Measurements from ENCODE around the gene MAGI2. TPM values are rescaled to one million over a fixed set of nuclear protein-coding genes. Genes with fewer than 3 reads are reported as not detected.

MAGI2 gene
- total RNA-seq, 1 donor from 2014 or later = 5.4 TPM

DNA sequence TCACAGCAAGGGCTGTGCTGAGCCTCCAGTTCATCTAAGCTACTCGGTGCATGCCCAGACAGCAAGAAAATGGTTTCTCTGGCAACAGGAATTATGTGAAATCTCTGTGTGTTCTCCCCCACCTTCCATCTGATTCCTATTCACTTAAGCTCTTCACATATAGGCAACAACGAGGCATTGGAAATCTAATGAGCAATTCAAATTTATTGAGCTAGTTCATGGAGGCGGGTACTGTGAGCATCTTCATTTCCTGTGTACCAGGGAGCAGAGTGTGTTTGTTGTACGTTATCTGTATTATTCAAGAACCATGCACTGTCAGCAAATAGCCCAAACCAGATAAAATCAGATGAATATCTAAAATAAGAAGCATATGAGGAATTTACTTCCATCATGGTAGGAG is 739.1 kb downstream of the MAGI2 start:
- TF ChIP-seq EZH2 (IDR thresholded peaks at IDR 0.05; ENCODE audit: insufficient read depth, low read length) = no peak
- TF ChIP-seq, protein P1, sequence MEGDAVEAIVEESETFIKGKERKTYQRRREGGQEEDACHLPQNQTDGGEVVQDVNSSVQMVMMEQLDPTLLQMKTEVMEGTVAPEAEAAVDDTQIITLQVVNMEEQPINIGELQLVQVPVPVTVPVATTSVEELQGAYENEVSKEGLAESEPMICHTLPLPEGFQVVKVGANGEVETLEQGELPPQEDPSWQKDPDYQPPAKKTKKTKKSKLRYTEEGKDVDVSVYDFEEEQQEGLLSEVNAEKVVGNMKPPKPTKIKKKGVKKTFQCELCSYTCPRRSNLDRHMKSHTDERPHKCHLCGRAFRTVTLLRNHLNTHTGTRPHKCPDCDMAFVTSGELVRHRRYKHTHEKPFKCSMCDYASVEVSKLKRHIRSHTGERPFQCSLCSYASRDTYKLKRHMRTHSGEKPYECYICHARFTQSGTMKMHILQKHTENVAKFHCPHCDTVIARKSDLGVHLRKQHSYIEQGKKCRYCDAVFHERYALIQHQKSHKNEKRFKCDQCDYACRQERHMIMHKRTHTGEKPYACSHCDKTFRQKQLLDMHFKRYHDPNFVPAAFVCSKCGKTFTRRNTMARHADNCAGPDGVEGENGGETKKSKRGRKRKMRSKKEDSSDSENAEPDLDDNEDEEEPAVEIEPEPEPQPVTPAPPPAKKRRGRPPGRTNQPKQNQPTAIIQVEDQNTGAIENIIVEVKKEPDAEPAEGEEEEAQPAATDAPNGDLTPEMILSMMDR (IDR thresholded peaks at IDR 0.05; ENCODE audit: insufficient read depth, low read depth, low read length) = no peak
- no peaks in the 10 kb centered on the region for H3K36me3 Mint-ChIP-seq (ENCODE audit: low read depth, unreplicated experiment)
- no peak for FAIRE-seq
- no peaks in the 10 kb centered on the region for H3K27me3 Mint-ChIP-seq (ENCODE audit: low read depth, unreplicated experiment)
- H2AFZ ChIP-seq (ENCODE audit: low read depth, low read length) = no peak overlapping the region
- no peaks in the 10 kb centered on the region for H3K4me1 ChIP-seq (ENCODE audit: insufficient read depth, low read length)
- no peak overlapping the region for H3K4me3 Mint-ChIP-seq (ENCODE audit: unreplicated experiment)
- no peaks in the 10 kb centered on the region for H3K9me3 ChIP-seq (ENCODE audit: insufficient read depth, low read depth, low read length)
- H3K27ac Mint-ChIP-seq (ENCODE audit: unreplicated experiment) = no peak overlapping the region
- H3K27me3 ChIP-seq (ENCODE audit: insufficient read depth, low read length) = no peaks in the 10 kb centered on the region
- no peak overlapping the region for H3K4me3 ChIP-seq (ENCODE audit: insufficient read depth, low read depth, low read length)
- H4K20me1 ChIP-seq (ENCODE audit: insufficient read depth, low read length) = no peaks in the 10 kb centered on the region
- peaks cover 2% of the 10 kb centered on the region for H3K9me3 Mint-ChIP-seq (ENCODE audit: unreplicated experiment)
- no peaks in the 10 kb centered on the region for H3K36me3 ChIP-seq (ENCODE audit: insufficient read depth, low read length)
- peaks cover 7% of the 10 kb centered on the region for H3K4me1 Mint-ChIP-seq (ENCODE audit: low read depth, unreplicated experiment)
- no peak overlapping the region for H3K9ac ChIP-seq (ENCODE audit: low read length)
- no peak overlapping the region for H3K27ac ChIP-seq (ENCODE audit: low read depth, low read length)
- H3K79me2 ChIP-seq (ENCODE audit: insufficient read depth, low read length) = no peaks in the 10 kb centered on the region
- DNase-seq (ENCODE audit: low read depth) = no peak
- H3K4me2 ChIP-seq (ENCODE audit: low read length) = no peak overlapping the region

DNA sequence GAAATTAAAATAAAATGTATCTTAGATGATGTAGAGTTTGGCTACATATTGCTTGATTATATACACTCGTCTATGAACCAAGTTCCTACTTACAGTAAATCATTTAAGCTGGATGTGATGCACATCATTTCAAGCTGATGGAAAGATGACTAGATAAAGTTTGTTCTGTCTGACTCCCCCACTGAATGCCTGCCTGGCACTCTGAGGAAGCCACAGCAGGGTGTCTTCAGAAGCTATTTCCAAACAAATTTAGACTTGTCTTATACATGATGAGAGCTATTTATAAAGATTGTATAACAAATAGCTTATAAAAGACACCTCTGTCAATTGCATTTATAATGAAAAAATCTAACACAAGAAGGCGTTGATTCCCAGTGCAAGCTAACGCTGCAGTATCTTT is 741.4 kb downstream of the MAGI2 start:
- no peaks in the 10 kb centered on the region for H3K9me3 ChIP-seq (ENCODE audit: insufficient read depth, low read depth, low read length)
- DNase-seq (ENCODE audit: low read depth) (no peak), FAIRE-seq (no peak)
- no peaks in the 10 kb centered on the region for H3K79me2 ChIP-seq (ENCODE audit: insufficient read depth, low read length)
- H3K27me3 ChIP-seq (ENCODE audit: insufficient read depth, low read length) = no peaks in the 10 kb centered on the region
- no peak overlapping the region for H3K27ac ChIP-seq (ENCODE audit: low read depth, low read length)
- H4K20me1 ChIP-seq (ENCODE audit: insufficient read depth, low read length) = no peaks in the 10 kb centered on the region
- H3K4me2 ChIP-seq (ENCODE audit: low read length) = no peak overlapping the region
- Mint-ChIP-seq H3K9me3 (ENCODE audit: unreplicated experiment) (peaks cover 2% of the 10 kb centered on the region), H3K4me3 (ENCODE audit: unreplicated experiment) (no peak overlapping the region), H3K27me3 (ENCODE audit: low read depth, unreplicated experiment) (no peaks in the 10 kb centered on the region), H3K36me3 (ENCODE audit: low read depth, unreplicated experiment) (no peaks in the 10 kb centered on the region), H3K4me1 (ENCODE audit: low read depth, unreplicated experiment) (peaks cover 7% of the 10 kb centered on the region), H3K27ac (ENCODE audit: unreplicated experiment) (no peak overlapping the region)
- no peak overlapping the region for H3K9ac ChIP-seq (ENCODE audit: low read length)
- H2AFZ ChIP-seq (ENCODE audit: low read depth, low read length) = no peak overlapping the region
- H3K36me3 ChIP-seq (ENCODE audit: insufficient read depth, low read length) = no peaks in the 10 kb centered on the region
- H3K4me3 ChIP-seq (ENCODE audit: insufficient read depth, low read depth, low read length) = no peak overlapping the region
- TF ChIP-seq, protein P1 (IDR thresholded peaks at IDR 0.05; ENCODE audit: insufficient read depth, low read depth, low read length) = no peak
- TF ChIP-seq EZH2 (IDR thresholded peaks at IDR 0.05; ENCODE audit: insufficient read depth, low read length) = no peak
- no peaks in the 10 kb centered on the region for H3K4me1 ChIP-seq (ENCODE audit: insufficient read depth, low read length)

DNA sequence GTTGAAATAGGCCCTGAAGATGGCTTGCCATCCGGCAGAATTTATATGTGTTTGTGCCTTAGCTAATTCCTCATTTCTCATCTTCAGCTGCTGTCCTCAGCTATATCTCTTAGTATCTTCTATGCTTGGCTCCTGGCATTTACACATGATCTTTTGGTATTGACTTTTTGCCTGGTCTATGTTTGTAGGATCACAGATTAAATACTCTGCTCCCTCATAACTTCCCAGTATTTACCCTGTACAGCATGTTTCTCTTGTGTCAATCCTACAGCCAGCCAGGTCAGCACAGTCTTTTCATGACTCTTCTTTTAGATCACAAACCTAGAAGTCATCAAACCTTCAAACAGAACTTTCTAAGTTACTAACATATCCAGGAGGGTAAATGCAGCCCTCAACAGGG is 743.8 kb downstream of the MAGI2 start:
- TF ChIP-seq EZH2 (IDR thresholded peaks at IDR 0.05; ENCODE audit: insufficient read depth, low read length) = no peak
- TF ChIP-seq, protein P1 (IDR thresholded peaks at IDR 0.05; ENCODE audit: insufficient read depth, low read depth, low read length) = no peak
- Histone ChIP-seq H3K4me1 (ENCODE audit: insufficient read depth, low read length) (no peaks in the 10 kb centered on the region), H3K79me2 (ENCODE audit: insufficient read depth, low read length) (no peaks in the 10 kb centered on the region), H3K9ac (ENCODE audit: low read length) (no peak overlapping the region), H3K4me2 (ENCODE audit: low read length) (no peak overlapping the region), H4K20me1 (ENCODE audit: insufficient read depth, low read length) (no peaks in the 10 kb centered on the region), H3K4me3 (ENCODE audit: insufficient read depth, low read depth, low read length) (no peak overlapping the region), H3K9me3 (ENCODE audit: insufficient read depth, low read depth, low read length) (no peaks in the 10 kb centered on the region), H2AFZ (ENCODE audit: low read depth, low read length) (no peak overlapping the region), H3K27ac (ENCODE audit: low read depth, low read length) (no peak overlapping the region), H3K27me3 (ENCODE audit: insufficient read depth, low read length) (no peaks in the 10 kb centered on the region), H3K36me3 (ENCODE audit: insufficient read depth, low read length) (no peaks in the 10 kb centered on the region)
- no peaks in the 10 kb centered on the region for H3K27me3 Mint-ChIP-seq (ENCODE audit: low read depth, unreplicated experiment)
- peaks cover 3% of the 10 kb centered on the region for H3K4me1 Mint-ChIP-seq (ENCODE audit: low read depth, unreplicated experiment)
- no peak overlapping the region for H3K27ac Mint-ChIP-seq (ENCODE audit: unreplicated experiment)
- no peak overlapping the region for H3K4me3 Mint-ChIP-seq (ENCODE audit: unreplicated experiment)
- no peak for FAIRE-seq
- DNase-seq (ENCODE audit: low read depth) = no peak
- no peaks in the 10 kb centered on the region for H3K9me3 Mint-ChIP-seq (ENCODE audit: unreplicated experiment)
- H3K36me3 Mint-ChIP-seq (ENCODE audit: low read depth, unreplicated experiment) = no peaks in the 10 kb centered on the region

Measured in astrocyte (in vitro differentiated cells and primary cell).